Measurements from ENCODE around the gene CLK2.

The CLK2 gene

DNA sequence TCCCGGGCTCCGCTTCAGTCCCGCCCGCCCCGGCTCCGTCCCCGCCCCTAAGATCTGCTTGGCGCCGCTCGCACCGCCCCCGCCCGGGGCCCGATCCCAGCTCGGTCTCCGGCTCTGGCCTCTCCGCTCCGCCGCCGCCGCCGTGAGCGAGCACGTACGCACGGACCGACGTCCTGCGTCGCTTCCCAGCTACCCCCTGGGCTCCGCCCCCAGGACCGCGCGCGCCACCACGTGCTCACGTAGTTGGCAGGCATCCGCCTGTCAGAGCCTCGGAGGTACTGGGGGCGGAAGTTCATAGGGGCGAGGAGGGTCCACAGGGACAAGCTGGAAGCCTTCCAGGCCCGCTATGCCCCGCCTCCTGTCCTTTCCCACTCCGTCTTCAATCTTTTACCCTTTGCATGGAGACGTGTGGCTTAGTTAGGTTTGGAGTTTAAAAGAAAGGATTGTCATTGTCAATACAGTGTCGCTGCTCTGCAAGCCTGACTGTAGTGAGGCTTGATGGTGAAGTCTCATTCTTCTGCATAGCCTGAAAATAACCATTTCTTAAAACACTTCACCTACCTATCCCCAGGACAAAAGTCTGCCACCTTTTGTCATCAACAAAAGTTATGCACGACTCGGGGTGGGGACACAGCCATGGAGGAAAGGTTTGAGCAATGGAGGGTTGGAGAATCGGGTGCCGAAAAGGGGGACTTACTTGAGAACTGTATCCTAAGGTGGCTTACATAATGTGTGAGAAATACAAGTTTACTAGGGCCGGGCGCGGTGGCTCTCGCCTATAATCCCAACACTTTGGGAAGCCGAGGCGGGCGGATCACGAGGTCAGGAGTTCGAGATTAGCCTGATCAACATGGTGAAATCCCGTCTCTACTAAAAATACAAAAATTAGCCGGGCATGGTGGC, at the start of gene CLK2:
Gene CLK2 (minus strand): TSS at position 162 of the 903 bp plus-strand sequence. CDS start 2,527 bp downstream, outside the sequence.
- DNase-seq (ENCODE audit: low read depth, low spot score) = peak; percentile 98

DNA sequence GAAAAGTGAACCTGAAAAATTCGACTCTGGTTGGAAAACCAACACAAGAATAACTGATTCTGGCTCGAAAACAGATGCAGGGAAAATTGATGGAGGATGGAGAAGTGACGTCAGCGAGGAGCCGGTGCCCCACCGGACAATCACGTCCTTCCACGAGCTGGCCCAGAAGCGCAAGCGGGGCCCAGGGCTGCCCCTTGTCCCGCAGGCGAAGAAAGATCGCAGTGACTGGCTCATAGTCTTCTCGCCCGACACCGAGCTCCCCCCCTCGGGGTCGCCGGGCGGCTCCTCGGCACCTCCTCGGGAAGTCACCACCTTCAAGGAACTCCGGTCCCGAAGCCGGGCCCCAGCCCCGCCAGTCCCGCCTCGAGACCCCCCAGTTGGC, 49.3 kb upstream of the CLK2 start:
- peak; percentile 32 for DNase-seq (ENCODE audit: low read depth, low spot score)

DNA sequence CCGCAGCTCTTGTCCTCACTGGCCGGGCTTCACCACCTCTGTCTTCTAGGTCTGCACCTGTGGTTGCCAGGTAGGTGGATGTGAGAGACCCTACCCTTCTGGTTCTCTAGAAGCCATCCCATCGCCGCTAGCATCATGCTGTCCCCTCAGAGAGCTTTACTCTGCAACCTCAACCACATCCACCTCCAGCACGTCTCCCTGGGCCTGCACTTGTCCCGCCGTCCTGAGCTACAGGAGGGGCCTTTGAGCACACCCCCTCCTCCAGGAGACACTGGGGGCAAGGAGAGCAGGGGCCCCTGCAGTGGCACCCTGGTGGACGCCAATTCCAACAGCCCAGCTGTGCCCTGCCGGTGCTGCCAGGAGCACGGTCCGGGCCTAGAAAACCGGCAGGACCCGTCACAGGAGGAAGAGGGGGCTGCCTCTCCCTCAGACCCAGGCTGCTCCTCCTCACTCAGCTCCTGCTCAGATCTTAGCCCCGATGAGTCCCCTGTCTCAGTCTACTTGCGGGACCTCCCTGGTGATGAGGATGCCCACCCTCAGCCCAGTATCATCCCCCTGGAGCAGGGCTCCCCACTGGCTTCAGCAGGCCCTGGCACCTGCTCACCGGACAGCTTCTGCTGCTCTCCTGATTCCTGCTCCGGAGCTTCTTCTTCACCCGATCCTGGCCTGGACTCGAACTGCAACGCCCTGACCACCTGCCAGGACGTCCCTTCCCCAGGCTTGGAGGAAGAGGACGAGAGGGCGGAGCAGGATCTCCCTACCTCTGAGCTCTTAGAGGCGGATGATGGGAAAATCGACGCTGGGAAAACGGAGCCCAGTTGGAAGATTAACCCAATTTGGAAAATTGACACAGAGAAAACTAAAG, 48.6 kb upstream of the CLK2 start:
- peak; percentile 34 for DNase-seq (ENCODE audit: low read depth, low spot score)

DNA sequence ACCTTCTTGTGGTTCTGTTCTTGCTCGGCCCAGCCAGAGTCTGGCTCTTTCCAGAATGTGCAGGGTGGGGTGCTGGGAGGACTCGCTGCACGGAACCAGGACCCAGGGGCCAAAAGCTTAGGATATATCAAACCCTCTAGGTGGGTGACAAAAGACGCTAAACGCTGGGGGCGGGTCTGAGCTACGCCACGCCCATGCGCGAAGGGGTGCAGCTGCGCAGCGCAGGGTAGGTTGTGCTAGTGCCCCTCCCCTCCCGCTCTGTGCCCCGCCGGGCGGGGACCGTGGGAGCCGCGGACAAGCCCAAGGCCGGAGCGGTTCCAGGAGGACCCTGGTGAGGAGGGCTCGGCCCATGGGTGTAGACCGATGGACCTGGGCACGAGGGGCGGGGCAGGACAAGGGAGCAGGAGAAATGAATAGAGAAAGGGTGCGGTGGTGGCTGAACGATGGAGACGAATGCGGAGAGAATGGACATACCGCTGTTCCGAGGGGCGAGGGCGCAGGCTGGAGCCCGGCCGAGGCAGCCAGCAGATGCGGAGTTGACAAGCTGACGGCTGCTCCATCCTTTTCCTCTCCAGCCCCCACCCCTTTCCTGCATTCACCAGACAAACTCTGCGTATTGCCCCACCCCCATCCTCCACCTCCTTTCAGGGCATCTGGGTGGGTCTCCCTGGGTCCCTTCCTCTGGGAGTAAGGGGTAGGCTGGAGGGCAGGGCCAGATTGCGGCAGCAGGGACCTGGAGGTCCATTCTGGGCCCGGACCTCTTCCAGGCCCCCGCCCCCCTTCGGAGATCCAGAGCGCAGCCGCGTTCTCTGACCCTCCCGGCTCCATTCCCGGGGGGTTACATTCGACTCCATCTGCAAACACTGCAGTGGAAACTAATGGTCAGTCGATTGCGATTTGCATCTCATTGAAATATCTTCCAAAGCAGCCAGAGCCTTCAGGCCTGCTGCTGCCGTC, 47.6 kb upstream of the CLK2 start, which contains the start of gene RUSC1:
Gene RUSC1 (plus strand): TSS at position 234 of the 957 bp plus-strand sequence. CDS start 880 bp downstream, outside the sequence.
- DNase-seq (ENCODE audit: low read depth, low spot score) = peak; percentile 82

DNA sequence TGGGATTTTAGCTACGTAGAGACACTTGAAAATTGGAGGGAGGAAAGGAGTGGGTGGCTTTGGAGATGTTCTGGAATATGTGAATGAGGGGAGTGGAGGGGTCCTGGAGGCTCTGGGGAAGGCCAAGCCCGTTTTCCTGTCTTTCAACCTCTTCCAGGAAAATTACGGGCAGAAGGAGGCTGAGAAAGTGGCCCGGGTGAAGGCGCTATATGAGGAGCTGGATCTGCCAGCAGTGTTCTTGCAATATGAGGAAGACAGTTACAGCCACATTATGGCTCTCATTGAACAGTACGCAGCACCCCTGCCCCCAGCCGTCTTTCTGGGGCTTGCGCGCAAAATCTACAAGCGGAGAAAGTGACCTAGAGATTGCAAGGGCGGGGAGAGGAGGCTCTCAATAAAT, 46.9 kb upstream of the CLK2 start:
- no peak for DNase-seq (ENCODE audit: low read depth, low spot score)

DNA sequence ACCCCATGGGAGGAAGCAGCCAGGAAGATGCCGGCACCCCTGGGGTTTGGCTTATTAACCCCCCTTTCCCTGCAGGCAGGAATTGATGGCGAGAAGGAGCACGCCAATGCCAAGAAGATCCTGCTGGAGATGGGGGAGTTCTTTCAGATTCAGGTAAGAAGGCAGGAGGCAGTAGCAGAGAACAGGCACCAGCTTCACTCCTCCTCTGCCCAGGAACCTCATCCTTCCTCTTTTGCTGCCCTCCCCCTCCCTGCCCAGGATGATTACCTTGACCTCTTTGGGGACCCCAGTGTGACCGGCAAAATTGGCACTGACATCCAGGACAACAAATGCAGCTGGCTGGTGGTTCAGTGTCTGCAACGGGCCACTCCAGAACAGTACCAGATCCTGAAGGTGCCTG, 46.2 kb upstream of the CLK2 start:
- no peak for DNase-seq (ENCODE audit: low read depth, low spot score)

DNA sequence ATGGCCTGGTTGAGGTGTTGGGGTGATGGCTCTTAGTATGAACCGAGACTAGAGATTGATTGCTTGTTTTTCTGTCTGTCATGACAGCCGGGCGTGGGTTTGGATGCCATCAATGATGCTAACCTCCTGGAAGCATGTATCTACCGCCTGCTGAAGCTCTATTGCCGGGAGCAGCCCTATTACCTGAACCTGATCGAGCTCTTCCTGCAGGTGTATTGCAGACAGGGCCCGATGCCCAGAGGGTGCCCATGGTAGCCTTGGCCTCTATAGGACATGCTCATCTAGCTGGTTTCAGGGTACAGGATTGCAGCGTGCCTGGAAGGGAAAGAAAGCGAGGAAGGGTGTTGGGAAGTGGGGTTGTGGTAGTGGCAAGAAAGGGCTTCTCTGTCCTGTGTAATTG, 44.8 kb upstream of the CLK2 start:
- no peak for DNase-seq (ENCODE audit: low read depth, low spot score)

DNA sequence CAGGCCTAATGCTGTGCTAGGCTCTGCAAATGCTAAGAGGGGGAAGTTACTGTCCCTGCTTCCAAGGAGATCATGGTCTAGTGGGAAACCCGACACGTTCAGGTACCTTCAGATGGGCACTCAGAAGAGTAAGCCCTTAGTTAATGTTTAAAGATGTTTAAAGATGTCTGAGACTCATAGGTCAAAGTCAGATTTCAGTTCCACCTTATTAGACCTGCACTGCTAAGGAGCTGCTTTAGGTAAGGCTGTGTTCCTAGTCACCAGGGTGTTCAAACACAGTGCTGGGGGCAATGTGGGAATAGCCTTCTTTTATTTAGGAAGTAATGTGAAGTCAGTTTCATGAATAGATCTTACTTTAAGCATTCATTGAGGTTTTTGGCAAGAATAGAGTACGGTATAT, 43.6 kb upstream of the CLK2 start:
- no peak for DNase-seq (ENCODE audit: low read depth, low spot score)

DNA sequence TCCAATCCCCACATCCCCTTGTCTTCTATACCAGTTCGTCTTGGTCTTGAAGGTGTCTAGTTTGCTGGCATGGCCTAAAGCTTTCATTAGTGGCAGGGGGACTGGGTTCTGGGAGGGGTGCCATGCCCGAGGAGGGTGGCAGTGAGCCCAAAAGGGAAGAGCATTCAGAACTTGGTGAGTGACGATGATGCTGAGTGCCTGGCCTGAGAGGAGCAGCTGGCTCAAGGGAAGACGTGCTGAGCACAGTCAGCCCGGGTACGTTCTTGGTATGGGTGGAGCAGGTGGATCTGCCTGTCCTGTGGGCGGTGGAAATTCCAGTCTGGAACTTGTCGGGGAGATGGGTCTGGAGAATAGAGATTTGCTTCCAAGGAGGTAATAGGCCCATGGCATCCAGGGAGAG, 40.0 kb upstream of the CLK2 start:
- DNase-seq (ENCODE audit: low read depth, low spot score) = no peak

DNA sequence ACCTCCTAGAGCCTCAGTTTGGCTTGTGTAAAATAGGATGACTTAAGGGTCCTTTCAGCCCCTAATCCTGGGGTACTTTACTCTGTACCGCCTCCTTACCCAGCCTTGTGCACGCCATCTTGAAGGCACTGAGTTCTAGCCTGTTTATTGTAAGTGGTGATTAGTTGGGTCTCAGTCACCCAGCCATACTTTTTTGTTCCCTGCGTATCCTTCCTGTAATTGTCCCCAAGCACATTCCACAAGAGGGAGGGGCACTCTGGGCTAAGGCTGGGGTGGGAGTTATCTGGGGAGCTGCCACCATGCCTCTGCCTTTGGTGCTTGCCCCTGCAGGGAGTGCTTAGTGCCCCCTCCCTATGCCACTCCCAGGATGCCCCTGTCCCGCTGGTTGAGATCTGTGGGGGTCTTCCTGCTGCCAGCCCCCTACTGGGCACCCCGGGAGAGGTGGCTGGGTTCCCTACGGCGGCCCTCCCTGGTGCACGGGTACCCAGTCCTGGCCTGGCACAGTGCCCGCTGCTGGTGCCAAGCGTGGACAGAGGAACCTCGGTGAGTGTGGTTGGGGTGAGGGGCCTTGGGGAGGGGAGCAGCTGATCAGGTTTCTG, 36.2 kb upstream of the CLK2 start:
- DNase-seq (ENCODE audit: low read depth, low spot score) = peak; percentile 49

DNA sequence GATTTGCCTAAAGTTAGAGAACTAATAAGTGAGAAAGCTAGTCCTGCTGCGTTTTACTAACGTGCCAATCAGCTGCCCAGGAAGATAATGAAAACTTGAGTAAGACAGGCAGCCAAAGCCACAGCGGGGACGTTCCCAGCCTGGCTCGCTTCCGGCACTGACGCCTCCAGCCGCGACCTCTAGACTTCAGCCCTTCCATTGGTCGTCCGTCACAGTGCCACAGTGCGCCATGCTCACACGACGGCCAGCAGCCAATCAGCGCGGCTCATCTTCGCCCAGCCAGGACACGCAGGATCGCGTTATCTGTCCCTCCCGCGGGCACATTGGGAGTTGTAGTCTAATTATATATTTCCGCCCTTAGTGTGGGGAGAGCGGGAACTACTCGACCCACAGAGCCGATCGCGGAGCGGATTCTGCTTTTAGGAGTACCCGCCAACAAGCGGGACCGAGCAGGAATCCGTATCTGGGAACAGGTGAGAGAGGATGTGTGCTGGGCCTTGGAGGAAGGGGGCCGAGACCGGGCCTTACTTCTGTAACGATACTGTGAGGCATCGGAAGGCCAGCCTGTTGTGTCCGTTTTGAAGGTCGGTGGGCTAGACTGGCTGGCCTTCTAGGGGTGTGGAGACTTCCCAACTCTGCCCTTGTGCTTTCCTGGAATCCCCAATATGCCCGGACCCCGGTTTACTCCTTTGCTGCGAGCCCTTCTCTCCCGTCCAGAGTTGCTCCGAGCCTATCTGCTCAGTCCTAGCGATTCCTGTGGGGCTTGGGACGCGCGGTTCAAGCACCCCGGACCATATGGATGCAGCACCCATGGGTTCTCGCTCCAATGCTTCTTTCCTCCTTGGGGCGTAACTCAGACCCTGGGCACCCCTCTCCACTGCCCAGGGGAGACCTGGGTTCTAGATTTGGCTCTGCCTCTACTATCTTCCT, 35.5 kb upstream of the CLK2 start, which contains the start of gene FDPS:
Gene FDPS (plus strand): TSS at position 374 of the 930 bp plus-strand sequence. CDS start 924 bp downstream, outside the sequence.
- DNase-seq (ENCODE audit: low read depth, low spot score) = peak; percentile 99

DNA sequence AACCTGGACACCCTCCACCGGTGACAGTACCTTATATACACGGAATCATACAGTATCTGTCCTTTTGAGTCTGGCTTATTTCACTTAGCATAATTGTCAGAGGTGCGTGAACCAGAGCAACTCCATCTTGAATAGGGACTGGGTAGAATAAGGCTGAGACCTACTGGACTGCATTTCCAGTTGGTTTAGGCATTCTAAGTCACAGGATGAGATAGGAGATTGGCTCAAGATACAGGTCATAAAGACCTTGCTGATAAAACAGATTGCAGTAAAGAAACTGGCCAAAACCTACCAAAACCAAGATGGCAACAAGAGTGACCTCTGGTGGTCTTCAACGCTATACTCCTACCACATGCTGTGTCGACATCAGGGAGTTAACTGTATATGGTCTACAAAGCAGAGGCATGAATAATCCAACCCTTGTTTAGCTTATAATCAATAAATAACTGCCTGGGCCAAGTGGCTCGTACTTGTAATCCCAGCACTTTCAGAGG, 34.0 kb upstream of the CLK2 start:
- peak; percentile 70 for DNase-seq (ENCODE audit: low read depth, low spot score)

DNA sequence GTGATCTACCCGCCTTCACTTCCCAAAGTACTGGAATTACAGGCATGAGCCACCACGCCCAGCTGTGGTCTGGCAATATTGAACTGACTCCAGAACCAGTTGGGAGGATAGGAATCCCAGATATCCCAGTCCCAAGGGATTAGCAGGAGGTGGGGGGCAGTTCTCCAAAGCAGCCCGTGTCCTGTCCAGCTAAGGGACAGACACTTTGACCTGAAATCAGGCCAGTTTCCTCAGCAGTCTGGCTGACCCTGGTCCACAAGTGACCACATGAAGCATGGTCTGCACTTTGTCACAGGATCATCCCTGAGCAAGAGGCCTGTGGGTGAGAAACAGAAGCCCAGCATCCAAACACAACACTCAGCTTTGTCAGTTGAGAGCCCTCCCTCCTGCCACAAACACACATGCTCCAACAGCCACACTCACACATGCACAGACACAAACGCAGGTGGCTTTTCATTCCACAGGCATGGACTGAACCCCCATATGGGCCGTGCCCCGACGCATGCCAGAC, 32.6 kb upstream of the CLK2 start:
- peak; percentile 37 for DNase-seq (ENCODE audit: low read depth, low spot score)

DNA sequence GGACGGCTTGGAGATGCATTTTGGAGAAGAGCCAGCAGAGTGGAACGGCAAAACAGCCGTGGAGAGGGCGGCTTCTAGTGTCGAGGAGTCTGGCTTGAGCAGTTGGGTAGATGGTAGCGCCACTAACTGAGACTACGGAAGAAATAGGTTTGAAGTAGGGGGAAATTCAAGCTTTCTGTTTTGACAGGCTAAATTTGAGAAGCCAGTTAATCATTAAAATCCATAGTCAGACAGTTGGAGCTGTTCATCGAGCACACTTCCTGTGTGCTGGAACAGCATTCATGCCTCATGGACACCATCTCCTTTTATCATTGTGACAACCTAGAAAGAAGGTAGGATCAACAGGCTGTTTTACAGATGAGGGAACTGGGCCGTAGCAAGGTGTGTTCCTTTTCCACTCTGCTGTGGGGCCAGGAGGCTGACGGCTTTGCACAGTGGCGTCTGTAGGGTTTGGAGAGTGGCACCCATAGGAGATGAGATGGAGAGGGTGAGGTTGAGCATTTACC, 31.3 kb upstream of the CLK2 start:
- no peak for DNase-seq (ENCODE audit: low read depth, low spot score)

DNA sequence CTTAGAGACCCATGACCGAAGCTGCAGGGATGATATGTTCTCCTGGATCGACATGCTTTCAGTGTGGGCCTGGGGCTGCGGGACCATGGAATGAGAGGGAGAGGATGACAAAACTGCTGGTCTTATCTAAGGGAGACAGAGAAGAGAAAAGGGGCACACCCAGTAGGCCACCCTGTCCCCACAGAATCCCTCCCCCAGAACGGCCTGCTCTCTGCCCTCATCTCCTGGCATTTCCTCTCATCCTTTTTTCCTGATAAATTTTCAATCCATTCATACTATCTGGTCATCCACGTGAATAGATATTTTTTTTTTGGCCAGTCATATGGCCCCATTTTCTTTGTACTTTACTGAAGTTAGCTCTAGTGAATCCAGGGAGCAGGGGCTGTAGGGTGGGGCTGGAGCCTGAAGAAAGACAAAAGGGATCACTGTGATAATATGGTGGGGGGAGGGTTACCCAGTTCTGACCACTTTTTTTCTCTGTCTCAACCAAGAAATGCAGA, 28.1 kb upstream of the CLK2 start, which contains the start of gene PKLR:
Gene PKLR (minus strand): TSS at position 97 of the 500 bp plus-strand sequence. CDS start 43 bp downstream, at position 54.
- DNase-seq (ENCODE audit: low read depth, low spot score) = no peak

DNA sequence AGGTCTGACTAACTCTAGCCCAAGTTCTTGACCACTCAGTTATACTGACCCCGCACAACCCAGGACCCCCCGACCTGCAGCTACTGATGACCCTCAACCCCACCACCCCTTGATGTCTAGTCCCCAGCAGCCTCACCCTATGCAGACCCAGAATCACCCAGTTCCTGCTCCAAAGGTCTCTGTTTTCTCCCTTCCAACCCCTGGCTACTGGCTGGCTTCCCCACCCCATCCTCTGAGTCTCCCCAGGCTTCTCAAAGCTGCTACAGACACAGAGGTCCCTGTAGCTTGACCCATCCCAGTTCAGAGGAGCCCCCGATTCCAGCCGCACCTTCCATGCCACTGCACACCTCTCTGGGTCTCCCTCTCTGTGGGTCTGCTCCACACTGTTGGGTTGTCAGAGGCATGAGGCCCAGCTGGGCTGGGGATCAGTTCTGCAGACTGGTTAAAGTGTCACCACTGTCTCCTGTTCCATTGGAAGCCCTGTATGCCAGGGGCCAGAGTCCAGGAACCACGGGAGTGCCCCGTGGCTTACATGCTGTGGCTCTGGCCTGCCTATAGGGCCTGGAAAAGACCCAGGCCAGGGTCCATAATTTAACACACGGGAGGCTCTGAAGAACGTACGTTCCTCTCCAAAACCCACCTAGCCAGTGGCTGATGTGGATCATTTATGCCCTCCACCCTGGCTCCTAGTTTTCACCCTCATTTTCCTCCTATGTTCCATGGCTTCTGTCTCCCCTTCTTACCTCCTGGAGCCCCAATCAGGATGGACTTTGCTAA, 27.4 kb upstream of the CLK2 start:
- no peak for DNase-seq (ENCODE audit: low read depth, low spot score)

DNA sequence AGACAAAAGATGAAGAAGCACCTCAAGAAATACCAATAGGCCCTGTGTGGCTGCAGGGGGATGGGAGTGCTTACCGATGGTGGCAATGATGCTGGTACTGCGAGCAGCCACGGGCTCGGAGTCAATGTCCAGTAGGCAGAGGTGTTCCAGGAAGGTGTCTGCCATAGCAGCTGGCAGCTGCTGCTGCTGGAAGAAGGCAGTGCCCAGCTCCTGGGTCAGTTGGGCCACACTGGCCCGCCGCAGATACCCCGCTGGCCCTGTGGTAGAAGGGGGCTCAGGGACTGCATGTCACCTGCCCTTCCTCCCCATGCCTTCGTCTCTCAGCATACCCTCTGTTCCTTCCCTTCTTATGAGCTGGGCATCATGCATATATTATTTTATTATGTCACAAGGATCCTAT, 26.7 kb upstream of the CLK2 start:
- DNase-seq (ENCODE audit: low read depth, low spot score) = no peak

DNA sequence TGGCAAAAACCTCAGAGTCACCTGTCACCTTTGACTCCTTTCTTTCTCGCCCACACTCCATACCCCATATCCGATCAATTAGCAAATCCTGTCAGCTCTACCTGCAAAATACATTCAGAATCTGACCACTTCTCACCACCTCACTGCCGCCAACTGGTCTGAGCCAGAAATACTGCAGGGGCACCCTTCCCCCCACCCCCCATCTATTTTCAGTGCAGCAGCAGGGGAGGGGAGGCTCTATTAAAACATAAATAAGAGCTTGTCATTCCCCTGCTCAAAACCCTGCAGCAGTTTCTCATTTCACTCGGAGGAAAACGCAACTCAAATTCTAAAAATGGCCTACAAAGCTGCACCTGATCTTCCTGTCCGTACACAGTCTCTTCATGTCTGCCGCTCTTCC, 24.1 kb upstream of the CLK2 start:
- DNase-seq (ENCODE audit: low read depth, low spot score) = no peak
